GM23338 (cell line): ENCODE measurements around the gene SH3BGRL. TPM values are rescaled to one million over a fixed set of nuclear protein-coding genes. Genes with fewer than 3 reads are reported as not detected.

Experiments used
- ATAC-seq: fragments of 200-7000 bp; cut with Tn5 transposase; 3 replicates; pipeline ENCODE4 v1.9.1; 2020
- DNase-seq: peaks from one replicate; pipeline ENCODE4 v3.0.0-alpha.2; 2015; ENCODE audit warnings: low spot score
- H2AFZ ChIP-seq: fragments of 200-600 bp; sonication (generic); 2 replicates; pipeline ENCODE4 v1.8.0; 2016; ENCODE audit warnings: antibody characterized with exemption, mild to moderate bottlenecking, moderate library complexity
- H3F3A ChIP-seq: fragments of 200-600 bp; sonication (generic); replicated peaks from 2 replicates; pipeline ENCODE4 v1.8.0; 2017; ENCODE audit warnings: antibody characterized with exemption, mixed run types, low read depth
- H3K27ac ChIP-seq: fragments of 200-600 bp; sonication (generic); 2 replicates; pipeline ENCODE4 v1.6.1; 2016; ENCODE audit warnings: low read depth
- H3K27me3 ChIP-seq: fragments of 200-600 bp; sonication (generic); 2 replicates; pipeline ENCODE4 v1.8.0; 2016; ENCODE audit warnings: mild to moderate bottlenecking, mixed run types, moderate library complexity; ENCODE audit not compliant: insufficient read depth
- H3K36me3 ChIP-seq: fragments of 200-600 bp; sonication (generic); 2 replicates; pipeline ENCODE4 v1.8.0; 2016; ENCODE audit warnings: mild to moderate bottlenecking; ENCODE audit not compliant: insufficient read depth
- H3K4me1 ChIP-seq: fragments of 200-600 bp; sonication (generic); 2 replicates; pipeline ENCODE4 v1.8.0; 2016; ENCODE audit warnings: mild to moderate bottlenecking, moderate library complexity; ENCODE audit not compliant: insufficient read depth
- H3K4me2 ChIP-seq: fragments of 200-600 bp; sonication (generic); 2 replicates; pipeline ENCODE4 v1.7.1; 2017; ENCODE audit warnings: mixed run types
- H3K4me3 ChIP-seq: fragments of 200-600 bp; sonication (generic); 2 replicates; pipeline ENCODE4 v1.6.1; 2016; ENCODE audit warnings: mixed run types
- H3K79me2 ChIP-seq: fragments of 200-600 bp; sonication (generic); replicated peaks from 2 replicates; pipeline ENCODE4 v1.8.0; 2017; ENCODE audit warnings: mild to moderate bottlenecking; ENCODE audit not compliant: insufficient read depth
- H3K9me2 ChIP-seq: fragments of 200-600 bp; sonication (generic); 2 replicates; pipeline ENCODE4 v1.8.0; 2017; ENCODE audit not compliant: insufficient read depth
- H4K20me1 ChIP-seq: fragments of 200-600 bp; sonication (generic); replicated peaks from 2 replicates; pipeline ENCODE4 v1.8.0; 2017; ENCODE audit warnings: mild to moderate bottlenecking; ENCODE audit not compliant: insufficient read depth
- H3K27ac Mint-ChIP-seq: 2 replicates; pipeline ENCODE4 v1.8.0; 2020; ENCODE audit warnings: inconsistent platforms, mild to moderate bottlenecking, moderate library complexity, mixed read lengths
- H3K27me3 Mint-ChIP-seq: 3 replicates; pipeline ENCODE4 v1.8.0; 2022; ENCODE audit warnings: low read depth, mild to moderate bottlenecking, moderate library complexity, mixed read lengths, inconsistent platforms; ENCODE audit not compliant: insufficient read depth, poor library complexity
- H3K36me3 Mint-ChIP-seq: 3 replicates; pipeline ENCODE4 v1.8.0; 2021; ENCODE audit warnings: low read depth, mild to moderate bottlenecking, inconsistent platforms, moderate library complexity, mixed read lengths
- H3K4me1 Mint-ChIP-seq: 3 replicates; pipeline ENCODE4 v1.8.0; 2020; ENCODE audit warnings: mild to moderate bottlenecking, inconsistent platforms, mixed read lengths
- H3K4me3 Mint-ChIP-seq: 3 replicates; pipeline ENCODE4 v1.8.0; 2021; ENCODE audit warnings: moderate library complexity, mild to moderate bottlenecking, inconsistent platforms, mixed read lengths
- H3K9me3 Mint-ChIP-seq: 3 replicates; pipeline ENCODE4 v1.8.0; 2020; ENCODE audit warnings: moderate library complexity, mild to moderate bottlenecking, inconsistent platforms, mixed read lengths
- CREB1 ChIP-seq: fragments of 250-450 bp; sonication (Bioruptor Pico); IDR thresholded peaks from 2 replicates; pipeline ENCODE4 v1.5.0; 2020; ENCODE audit warnings: low read depth, mild to moderate bottlenecking, moderate library complexity
- ETS1 ChIP-seq: IDR thresholded peaks from 2 replicates; pipeline ENCODE4 v1.6.1; 2016; ENCODE audit warnings: antibody characterized with exemption
- EZH2phosphoT487 ChIP-seq: fragments of 200-600 bp; sonication (generic); IDR thresholded peaks from one replicate; pipeline ENCODE4 v1.8.1; 2018; ENCODE audit warnings: antibody characterized with exemption; ENCODE audit not compliant: unreplicated experiment
- JUNB ChIP-seq: IDR thresholded peaks from one replicate; pipeline ENCODE4 v1.6.1; 2016; ENCODE audit warnings: antibody characterized with exemption; ENCODE audit not compliant: unreplicated experiment
- NANOG ChIP-seq: IDR thresholded peaks from 2 replicates; pipeline ENCODE4 v1.6.1; 2016; ENCODE audit warnings: antibody characterized with exemption, borderline replicate concordance
- POLR2AphosphoS5 ChIP-seq: IDR thresholded peaks from 2 replicates; pipeline ENCODE4 v1.6.1; 2016; ENCODE audit warnings: antibody characterized with exemption, low read depth
- REST ChIP-seq: IDR thresholded peaks from one replicate; pipeline ENCODE4 v1.6.1; 2018; ENCODE audit warnings: antibody characterized with exemption; ENCODE audit not compliant: unreplicated experiment
- STAT1 ChIP-seq: IDR thresholded peaks from one replicate; pipeline ENCODE4 v1.6.1; 2016; ENCODE audit warnings: antibody characterized with exemption; ENCODE audit not compliant: unreplicated experiment
- ZNF114 ChIP-seq: fragments of 250-450 bp; sonication (Bioruptor Pico); IDR thresholded peaks from 2 replicates; pipeline ENCODE4 v1.5.0; 2020; ENCODE audit warnings: mild to moderate bottlenecking, moderate library complexity
- ZNF462 ChIP-seq: fragments of 250-450 bp; sonication (Bioruptor Pico); IDR thresholded peaks from 2 replicates; pipeline ENCODE4 v1.5.0; 2020; ENCODE audit warnings: mild to moderate bottlenecking, moderate library complexity
- polyA plus RNA-seq: library from polyadenylated mRNA; unstranded; fragments of >200 nt; fragmentation: Nextera tagmentation; extraction: Ambion mirVana; gene quantifications from 2 replicates; pipeline ENCODE4 v1.2.1, GENCODE V29; 2016
- total RNA-seq: library from RNA; depleted of rRNA; stranded (reverse); fragments of >200 nt; shearing (Covaris generic); gene quantifications from 2 replicates; pipeline ENCODE4 v1.2.3, GENCODE V29; 2014

Gene SH3BGRL
- total and polyA plus RNA-seq, 2 experiments from 2014 or later = 60.8 to 61.1 TPM

GRCh38 chrX:81240701-81241331, 38.9 kb downstream of the SH3BGRL start (continued):
- TF ChIP-seq ZNF462 (CRISPR knock-in tag) = no peak
- TF ChIP-seq NANOG = no peak
- TF ChIP-seq EZH2phosphoT487 = no peak
- TF ChIP-seq JUNB = no peak

DNA sequence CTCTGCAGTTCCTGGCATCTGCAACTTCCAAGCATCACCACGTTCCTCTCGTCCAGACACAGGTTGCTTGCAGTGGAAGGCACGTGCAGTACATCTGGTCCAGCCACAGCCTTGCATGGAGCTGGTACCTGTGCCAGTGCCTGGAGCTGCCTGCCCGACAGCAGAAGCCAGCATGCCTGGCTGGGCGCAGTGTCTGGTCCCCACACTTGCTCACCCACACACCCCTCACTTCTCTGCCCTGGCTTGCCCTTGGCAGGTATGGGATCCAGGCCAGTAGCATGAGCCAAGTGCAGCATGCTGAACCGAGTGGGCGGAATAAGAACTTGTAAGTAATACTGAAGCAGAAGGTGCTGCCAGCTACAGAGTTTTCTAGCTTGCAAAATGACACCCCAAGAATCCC, 39.9 kb downstream of the SH3BGRL start:
- Histone ChIP-seq H2AFZ (no peak overlapping the region), H3K27ac (no peak overlapping the region), H3F3A (no peaks in the 10 kb centered on the region), H3K4me1 (no peaks in the 10 kb centered on the region), H3K36me3 (no peaks in the 10 kb centered on the region), H3K9me2 (no peaks in the 10 kb centered on the region), H4K20me1 (no peaks in the 10 kb centered on the region), H3K4me3 (no peak overlapping the region), H3K27me3 (no peaks in the 10 kb centered on the region), H3K4me2 (no peak overlapping the region), H3K79me2 (peaks cover 3% of the 10 kb centered on the region; the same call in 1 of the 2 replicates)
- H3K36me3 Mint-ChIP-seq = peaks cover 44% of the 10 kb centered on the region
- H3K9me3 Mint-ChIP-seq = peaks cover 10% of the 10 kb centered on the region; the same call in 2 of the 3 replicates
- peaks cover 2% of the 10 kb centered on the region for H3K27me3 Mint-ChIP-seq
- DNase-seq (no peak), ATAC-seq (no peak)
- H3K27ac Mint-ChIP-seq = no peak overlapping the region
- no peaks in the 10 kb centered on the region for H3K4me1 Mint-ChIP-seq
- no peak overlapping the region for H3K4me3 Mint-ChIP-seq
- TF ChIP-seq ETS1 (no peak), POLR2AphosphoS5 (no peak), STAT1 (no peak), REST (no peak), CREB1 (no peak), ZNF114 (no peak), EZH2phosphoT487 (no peak)
